WI38 (cell line): Measurements from ENCODE around the gene DHRS12.

ENCODE experiments used
- H3K4me3 ChIP-seq: 2 replicates; pipeline ENCODE4 v1.5.1; 2011; ENCODE audit warnings: low read depth, mild to moderate bottlenecking, control low read depth, low read length
- CTCF ChIP-seq: IDR thresholded peaks from 2 replicates; pipeline ENCODE4 v1.5.1; 2012; ENCODE audit warnings: low read depth, mild to moderate bottlenecking, control low read depth, low read length

DHRS12 gene

GRCh38 chr13:51721496-51721895 is 82.5 kb downstream of the DHRS12 start:
- no peak overlapping the region for H3K4me3 ChIP-seq
- no peak for TF ChIP-seq CTCF

- no peak for TF ChIP-seq CTCF
- H3K4me3 ChIP-seq, result no peak overlapping the region
Observed at GRCh38 chr13:51719394-51719793, 84.6 kb downstream of the DHRS12 start.
